Spinal cord (tissue), 10 donors: ENCODE results near the gene SPTSSA. TPM values are rescaled to one million over a fixed set of nuclear protein-coding genes. Genes with fewer than 3 reads are reported as not detected.
A peak's percentile ranks its signal among the peaks of the same experiment; 100 is the strongest.
"Not testable (repeated sequence)": the region's sequence is repeated elsewhere in the genome, so short reads cannot be mapped to it uniquely, and the experiment has no call there.

Source experiments
- DNase-seq, 6 donors: peaks; one replicate each; pipeline versions ENCODE4 v3.0.0 to v3.0.0-alpha.2; 2013 to 2015; ENCODE audit warnings: low spot score in 6 of 6, low read depth in 4 of 6
- H3K27ac ChIP-seq: one replicate; pipeline ENCODE4 v1.5.1; 2013; ENCODE audit warnings: low read depth, low read length, control low read depth
- H3K27me3 ChIP-seq: one replicate; pipeline ENCODE4 v1.6.1; 2013; ENCODE audit warnings: low read length; ENCODE audit not compliant: control insufficient read depth, insufficient read depth
- H3K36me3 ChIP-seq: one replicate; pipeline ENCODE4 v1.6.1; 2013; ENCODE audit warnings: low read length; ENCODE audit not compliant: control insufficient read depth, insufficient read depth
- H3K4me1 ChIP-seq: one replicate; pipeline ENCODE4 v1.6.1; 2013; ENCODE audit warnings: low read length; ENCODE audit not compliant: control insufficient read depth, insufficient read depth
- H3K4me3 ChIP-seq: one replicate; pipeline ENCODE4 v1.5.1; 2013; ENCODE audit warnings: low read depth, low read length, control low read depth
- H3K9me3 ChIP-seq: one replicate; pipeline ENCODE4 v1.6.1; 2013; ENCODE audit warnings: low read length; ENCODE audit not compliant: control insufficient read depth, insufficient read depth
- WGBS: methylation state at CpG from one replicate; pipeline ENCODE4 v1.1.5; 2013; ENCODE audit warnings: missing lambda C conversion rate; ENCODE audit not compliant: insufficient coverage; 5-methylcytosine and 5-hydroxymethylcytosine counted together
- long read RNA-seq, 4 donors: transcript quantifications; one replicate each; lab custom pipeline, GENCODE V29; 2026
- polyA plus RNA-seq, 2 donors: library from polyadenylated mRNA; unstranded; fragments of 120-200 nt; gene quantifications; one replicate each; pipeline ENCODE4 v1.2.1, GENCODE V29; 2013; ENCODE audit not compliant: insufficient read length in 2 of 2
- total RNA-seq, 2 donors: library from RNA; depleted of rRNA in 1 of 2; stranded (reverse); fragments of 120-200 nt in 1 of 2; fragments of >200 nt in 1 of 2; gene quantifications; one replicate each; pipeline versions ENCODE4 v1.2.3 to v1.2.4, GENCODE V29; 2013 to 2014
- donor health status: healthy.

The SPTSSA gene, protein sequence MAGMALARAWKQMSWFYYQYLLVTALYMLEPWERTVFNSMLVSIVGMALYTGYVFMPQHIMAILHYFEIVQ
- 10 to 100 TPM in 1 of 2 donors, 1 to 10 TPM in 1; 10.0 to 23.3 TPM for total RNA-seq
- polyA plus RNA-seq: 10 to 100 TPM; 35.0 to 41.1 TPM
- long read RNA-seq, donor 1, transcript SPTSSA-201 (2 exons, 2,777 nt): major isoform, 52 of 52 reads
- long read RNA-seq, donor 1, partial matches to known transcripts: 0 of 52 reads
- long read RNA-seq, donor 1, other reads (novel, unspliced or antisense): 0 of 52 reads
- long read RNA-seq, donor 2, transcript SPTSSA-201 (2 exons, 2,777 nt): major isoform, 22 of 22 reads
- long read RNA-seq, donor 2, partial matches to known transcripts: 0 of 22 reads
- long read RNA-seq, donor 2, other reads (novel, unspliced or antisense): 0 of 22 reads
- long read RNA-seq, donor 3, transcript SPTSSA-201 (2 exons, 2,777 nt): major isoform, 29 of 29 reads
- long read RNA-seq, donor 3, partial matches to known transcripts: 0 of 29 reads
- long read RNA-seq, donor 3, other reads (novel, unspliced or antisense): 0 of 29 reads
- long read RNA-seq, donor 4, transcript SPTSSA-201 (2 exons, 2,777 nt): major isoform, 44 of 44 reads
- long read RNA-seq, donor 4, partial matches to known transcripts: 0 of 44 reads
- long read RNA-seq, donor 4, other reads (novel, unspliced or antisense): 0 of 44 reads

DNA sequence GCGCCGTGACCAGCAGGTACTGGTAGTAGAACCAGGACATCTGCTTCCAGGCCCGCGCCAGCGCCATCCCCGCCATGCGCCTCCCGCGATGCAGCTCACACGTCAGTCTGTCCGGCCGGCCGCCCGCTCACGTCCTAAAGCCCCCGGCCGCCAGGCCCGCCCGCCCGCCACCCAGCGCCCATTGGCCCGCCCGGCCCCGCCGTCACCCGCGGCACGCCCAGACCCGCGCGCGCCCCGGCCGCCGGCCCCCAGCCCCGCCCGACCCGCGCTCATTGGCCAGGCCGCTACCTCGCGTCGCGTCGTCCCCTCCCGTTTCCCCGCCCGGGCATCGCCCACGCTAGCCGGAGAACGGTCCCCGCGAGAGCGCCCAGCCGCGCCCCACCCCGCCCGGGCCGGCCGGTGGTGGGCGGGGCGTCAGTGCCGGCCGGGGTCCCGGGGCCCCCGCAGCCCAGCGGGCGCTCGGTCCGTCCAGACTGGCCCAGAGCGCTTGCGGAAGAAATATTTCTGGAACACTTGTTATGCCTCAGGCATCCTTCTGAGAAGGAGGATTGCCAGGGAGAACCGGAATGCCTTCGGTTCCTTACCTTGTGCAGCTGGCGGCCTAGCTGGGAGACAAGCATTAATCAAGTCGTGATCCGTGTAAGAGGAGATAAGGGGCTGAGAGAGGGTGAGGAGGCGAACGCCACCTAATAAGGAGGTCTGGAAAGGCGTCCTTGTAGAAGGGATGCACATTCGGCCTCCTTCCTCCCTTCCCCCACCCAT lies at the start of gene SPTSSA:
Gene SPTSSA, minus strand, starts transcription at position 109 of the 762 bp plus-strand sequence. Its CDS starts 33 bp downstream, at position 76.
- Histone ChIP-seq H3K36me3 (no peaks in the 10 kb centered on the region), H3K4me1 (peaks cover 9% of the 10 kb centered on the region), H3K9me3 (no peaks in the 10 kb centered on the region), H3K27ac (peak within 1 kb of the TSS; percentile 93), H3K27me3 (no peaks in the 10 kb centered on the region), H3K4me3 (peak within 1 kb of the TSS; percentile 76)
- WGBS: 0% methylated on average over 77 of the region's 82 CpGs
- DNase-seq: peak; percentile 46 to 96 (median 83)

DNA sequence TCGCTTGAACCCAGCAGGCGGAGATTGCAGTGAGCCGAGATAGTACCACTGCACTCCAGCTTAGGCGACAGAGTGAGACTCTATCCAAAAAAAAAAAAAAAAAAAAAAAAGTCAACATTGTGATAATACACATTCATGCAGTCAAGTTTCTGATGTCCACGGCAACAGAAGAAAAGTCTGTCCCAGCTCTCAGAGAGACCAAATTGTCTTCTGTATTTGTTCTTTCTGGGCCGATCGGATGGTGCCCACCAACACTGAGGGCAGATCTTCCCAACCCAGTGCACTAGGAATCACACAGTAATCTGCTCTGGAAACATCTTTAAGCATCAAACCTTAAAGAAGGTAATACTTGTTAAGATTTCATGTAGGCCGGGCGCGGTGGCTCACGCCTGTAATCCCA lies 45.8 kb upstream of the SPTSSA start:
- Histone ChIP-seq H3K4me3 (no peak overlapping the region), H3K9me3 (no peaks in the 10 kb centered on the region), H3K27me3 (no peaks in the 10 kb centered on the region), H3K27ac (no peak overlapping the region), H3K4me1 (no peaks in the 10 kb centered on the region), H3K36me3 (no peaks in the 10 kb centered on the region)
- 92% methylated on average over 3 of the region's 11 CpGs for WGBS
- no peak for DNase-seq

DNA sequence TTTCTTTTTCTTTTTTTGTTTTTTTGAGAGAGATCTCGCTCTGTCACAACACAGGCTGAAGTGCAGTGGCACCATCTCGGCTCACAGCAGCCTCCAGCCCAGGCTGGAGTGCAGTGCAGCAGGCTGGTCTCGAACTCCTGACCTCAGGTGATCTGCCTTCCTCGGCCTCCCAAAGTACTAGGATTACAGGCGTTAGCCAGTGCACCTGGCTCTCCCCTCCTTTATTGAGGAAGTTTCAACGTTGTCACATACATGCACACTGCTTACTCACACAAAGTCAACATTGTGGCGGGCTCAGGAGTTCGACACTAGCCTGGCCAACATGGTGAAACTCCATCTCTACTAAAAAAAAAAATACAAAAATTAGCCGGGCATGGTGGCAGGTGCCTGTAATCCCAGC lies 45.4 kb upstream of the SPTSSA start:
- 100% methylated on average over 4 of the region's 9 CpGs for WGBS
- Histone ChIP-seq H3K36me3 (no peaks in the 10 kb centered on the region), H3K27me3 (no peaks in the 10 kb centered on the region), H3K4me3 (no peak overlapping the region), H3K9me3 (no peaks in the 10 kb centered on the region), H3K4me1 (no peaks in the 10 kb centered on the region), H3K27ac (no peak overlapping the region)
- DNase-seq: no peak

- not testable (repeated sequence) for H3K9me3 ChIP-seq
- no CpG with 5 or more reads among the region's 5 CpGs for WGBS
These were observed 43.1 kb upstream of the SPTSSA start for GRCh38 chr14:34505124-34505491.

DNA sequence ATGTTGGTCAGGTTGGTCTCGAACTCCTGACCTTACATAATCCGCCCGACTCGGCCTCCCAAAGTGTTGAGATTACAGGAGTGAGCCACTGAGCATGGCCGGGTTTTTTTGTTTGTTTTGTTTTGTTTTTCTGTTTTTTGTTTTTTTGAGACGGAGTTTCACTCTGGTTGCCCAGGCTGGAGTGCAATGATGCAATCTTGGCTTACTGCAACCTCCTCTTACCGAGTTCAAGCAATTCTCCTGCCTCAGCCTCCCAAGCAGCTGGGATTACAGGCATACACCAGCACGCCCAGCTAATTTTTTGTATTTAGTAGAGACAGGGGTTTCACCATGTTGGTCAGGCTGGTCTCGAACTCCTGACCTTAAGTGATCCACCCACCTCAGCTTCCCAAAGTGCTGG lies 42.0 kb upstream of the SPTSSA start:
- not testable (repeated sequence) for H3K27ac ChIP-seq, H3K27me3 ChIP-seq, H3K9me3 ChIP-seq, H3K36me3 ChIP-seq, H3K4me3 ChIP-seq, DNase-seq, H3K4me1 ChIP-seq
- 84% methylated on average over 7 of the region's 9 CpGs for WGBS

More at GRCh38 chr14:34505124-34505491, 43.1 kb upstream of the SPTSSA start:
- DNase-seq, H3K27me3 ChIP-seq, H3K36me3 ChIP-seq, H3K4me1 ChIP-seq, H3K27ac ChIP-seq, H3K4me3 ChIP-seq: not testable (repeated sequence)

DNA sequence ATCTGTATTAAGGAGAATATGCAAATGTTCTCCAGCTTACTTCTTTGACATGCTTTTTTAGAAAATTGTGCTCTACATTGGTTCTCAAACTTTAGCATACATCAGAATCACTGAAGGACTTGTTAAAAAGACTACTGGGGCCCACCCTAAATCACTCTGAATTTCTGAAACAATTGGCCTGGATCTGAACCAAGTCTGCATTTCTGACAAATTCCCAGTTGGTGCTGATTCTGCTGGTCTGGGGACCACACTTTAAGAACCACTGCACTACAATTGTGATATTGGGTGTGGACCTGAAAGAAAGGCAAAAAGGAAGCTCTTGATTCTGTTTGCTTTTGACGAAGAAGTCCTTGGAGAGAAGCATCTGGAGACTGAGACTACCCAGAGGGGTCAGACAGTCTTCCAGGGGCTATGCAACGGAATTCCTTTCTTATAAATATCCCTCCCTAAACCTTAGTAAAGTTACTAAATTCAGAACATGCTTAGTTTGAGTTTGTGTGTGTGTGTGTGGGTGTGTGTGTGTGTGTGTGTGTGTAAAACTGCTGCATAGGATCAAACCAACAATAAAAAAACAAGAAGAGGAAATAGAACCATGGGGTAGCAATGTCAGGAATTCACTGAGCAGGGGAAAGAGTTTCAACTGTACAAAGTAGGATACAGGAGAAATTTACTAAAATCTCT lies 40.6 kb upstream of the SPTSSA start:
- Histone ChIP-seq H3K36me3 (no peaks in the 10 kb centered on the region), H3K27me3 (no peaks in the 10 kb centered on the region), H3K27ac (no peak overlapping the region), H3K9me3 (no peaks in the 10 kb centered on the region), H3K4me3 (no peak overlapping the region), H3K4me1 (peaks cover 3% of the 10 kb centered on the region)
- peak in 1 of 6 donors; percentile 4 for DNase-seq
- WGBS: no CpG with 5 or more reads among the region's 2 CpGs

DNA sequence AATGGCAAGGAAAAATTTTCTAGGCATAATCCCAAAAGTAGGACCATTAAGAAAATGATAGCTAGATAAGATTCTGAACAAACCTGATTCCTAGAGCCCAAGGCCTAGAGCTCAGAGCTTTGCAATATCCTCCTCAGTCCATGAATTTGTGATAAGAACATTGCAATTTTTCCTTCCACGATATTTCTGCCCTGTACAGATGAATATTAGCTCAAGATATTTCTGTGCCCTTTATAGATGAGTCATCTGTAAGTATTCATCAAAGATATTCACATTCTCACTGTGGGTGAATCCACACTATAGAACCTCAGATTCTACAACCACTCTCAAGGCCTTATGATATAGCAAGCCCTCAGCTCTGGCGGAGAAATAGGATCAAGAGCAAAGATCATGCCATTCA lies 40.0 kb upstream of the SPTSSA start:
- no peak for DNase-seq
- no peaks in the 10 kb centered on the region for H3K36me3 ChIP-seq
- H3K27ac ChIP-seq: no peak overlapping the region
- H3K4me1 ChIP-seq: peaks cover 7% of the 10 kb centered on the region
- no CpG with 5 or more reads among the region's 2 CpGs for WGBS
- no peaks in the 10 kb centered on the region for H3K27me3 ChIP-seq
- H3K4me3 ChIP-seq: no peak overlapping the region
- no peaks in the 10 kb centered on the region for H3K9me3 ChIP-seq

GRCh38 chr14:34501004-34501580 lies 39.1 kb upstream of the SPTSSA start:
- no peak overlapping the region for H3K27ac ChIP-seq
- H3K27me3 ChIP-seq: no peaks in the 10 kb centered on the region
- no peak overlapping the region for H3K4me3 ChIP-seq
- no peaks in the 10 kb centered on the region for H3K36me3 ChIP-seq
- no peak for DNase-seq
- H3K4me1 ChIP-seq: peaks cover 13% of the 10 kb centered on the region
- 93% methylated on average over 2 of the region's 5 CpGs for WGBS
- no peaks in the 10 kb centered on the region for H3K9me3 ChIP-seq
